ENCODE results near the gene CYTH1.

The CYTH1 gene

GRCh38 chr17:78669975-78670518 lies 112.0 kb downstream of the CYTH1 start:
- no peak for TF ChIP-seq OSR1 (CRISPR knock-in tag; IDR thresholded peaks at IDR 0.05)
- no peak for TF ChIP-seq ZNF70 (CRISPR knock-in tag; IDR thresholded peaks at IDR 0.05)
- TF ChIP-seq TSHZ2 (CRISPR knock-in tag; IDR thresholded peaks at IDR 0.05), result no peak
- no peak for TF ChIP-seq ESRRG (CRISPR knock-in tag; IDR thresholded peaks at IDR 0.05)
- no peak for TF ChIP-seq POU6F1 (CRISPR knock-in tag; IDR thresholded peaks at IDR 0.05; ENCODE audit: borderline replicate concordance, low read depth)
- TF ChIP-seq SNAI2 (CRISPR knock-in tag; IDR thresholded peaks at IDR 0.05), result no peak
- no peak for TF ChIP-seq TCF4 (CRISPR knock-in tag; IDR thresholded peaks at IDR 0.05; ENCODE audit: borderline replicate concordance)
- no peak for ATAC-seq

- ATAC-seq, result no peak
- TF ChIP-seq ESRRG (CRISPR knock-in tag; IDR thresholded peaks at IDR 0.05), result no peak
- TF ChIP-seq SNAI2 (CRISPR knock-in tag; IDR thresholded peaks at IDR 0.05), result no peak
- TF ChIP-seq CREB5 (CRISPR knock-in tag; IDR thresholded peaks at IDR 0.05; ENCODE audit: low read depth), result no peak
- no peak for TF ChIP-seq ZNF565 (CRISPR knock-in tag; conservative IDR thresholded peaks at IDR 0.05; ENCODE audit: low read depth)
Measured at GRCh38 chr17:78669256-78669974, 112.7 kb downstream of the CYTH1 start.

- ATAC-seq, result no peak
- TF ChIP-seq CSRNP3 (CRISPR knock-in tag; IDR thresholded peaks at IDR 0.05), result no peak
- no peak for TF ChIP-seq TSHZ2 (CRISPR knock-in tag; IDR thresholded peaks at IDR 0.05)
- TF ChIP-seq BACH2 (CRISPR knock-in tag; IDR thresholded peaks at IDR 0.05; ENCODE audit: borderline replicate concordance), result no peak
Measured at GRCh38 chr17:78668847-78669246, 113.2 kb downstream of the CYTH1 start.

- no peak for TF ChIP-seq BACH2 (CRISPR knock-in tag; IDR thresholded peaks at IDR 0.05; ENCODE audit: borderline replicate concordance)
- no peak for TF ChIP-seq TOX (CRISPR knock-in tag; IDR thresholded peaks at IDR 0.05; ENCODE audit: borderline replicate concordance)
- TF ChIP-seq CSDC2 (CRISPR knock-in tag; IDR thresholded peaks at IDR 0.05), result no peak
- TF ChIP-seq OSR1 (CRISPR knock-in tag; IDR thresholded peaks at IDR 0.05), result no peak
- ATAC-seq, result no peak
Measured at GRCh38 chr17:78667741-78668640, 114.1 kb downstream of the CYTH1 start.

Measured in SK-N-SH treated with all-trans-retinoic acid at 6 μM for 48 hours (cell line).